WI38 (cell line): ENCODE measurements around the gene COX6A2.

Source experiments
- H3K4me3 ChIP-seq: 2 replicates; pipeline ENCODE4 v1.5.1; 2011; ENCODE audit warnings: low read depth, mild to moderate bottlenecking, control low read depth, low read length
- TF ChIP-seq, protein P1 (sequence below): IDR thresholded peaks from 2 replicates; pipeline ENCODE4 v1.5.1; 2012; ENCODE audit warnings: low read depth, mild to moderate bottlenecking, control low read depth, low read length

The COX6A2 gene

DNA sequence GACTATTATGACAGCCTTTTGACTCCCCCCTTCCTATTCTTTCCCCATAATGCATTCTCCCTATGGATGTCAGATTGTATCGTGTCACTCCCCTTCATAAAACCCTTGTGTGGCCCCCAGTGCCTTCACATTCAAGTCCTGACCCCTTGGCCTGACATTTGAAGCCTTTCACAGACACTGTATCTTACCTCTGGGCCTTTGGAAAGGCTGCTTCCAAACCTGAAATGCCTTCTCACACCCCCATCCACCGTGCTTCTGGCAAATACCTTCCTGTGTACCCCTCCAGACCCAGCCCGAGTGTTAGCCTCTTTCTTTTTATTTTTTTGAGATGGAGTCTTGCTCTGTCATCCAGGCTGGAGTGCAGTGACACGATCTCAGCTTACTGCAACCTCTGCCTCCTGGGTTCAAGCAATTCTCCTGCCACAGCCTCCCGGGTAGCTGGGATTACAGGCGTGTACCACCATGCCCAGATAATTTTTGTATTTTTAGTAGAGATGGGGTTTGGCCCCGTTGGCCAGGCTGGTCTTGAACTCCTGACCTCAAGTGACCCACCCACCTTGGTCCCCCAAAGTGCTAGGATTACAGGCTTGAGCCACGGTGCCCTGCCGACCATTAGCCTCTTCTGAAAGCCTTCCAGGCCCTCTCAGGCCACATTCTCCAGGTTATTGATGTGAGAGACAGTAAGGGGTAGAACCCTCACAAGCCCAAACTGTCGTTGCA, 33.2 kb upstream of the COX6A2 start:
- no peak overlapping the region for H3K4me3 ChIP-seq
- TF ChIP-seq, protein P1, sequence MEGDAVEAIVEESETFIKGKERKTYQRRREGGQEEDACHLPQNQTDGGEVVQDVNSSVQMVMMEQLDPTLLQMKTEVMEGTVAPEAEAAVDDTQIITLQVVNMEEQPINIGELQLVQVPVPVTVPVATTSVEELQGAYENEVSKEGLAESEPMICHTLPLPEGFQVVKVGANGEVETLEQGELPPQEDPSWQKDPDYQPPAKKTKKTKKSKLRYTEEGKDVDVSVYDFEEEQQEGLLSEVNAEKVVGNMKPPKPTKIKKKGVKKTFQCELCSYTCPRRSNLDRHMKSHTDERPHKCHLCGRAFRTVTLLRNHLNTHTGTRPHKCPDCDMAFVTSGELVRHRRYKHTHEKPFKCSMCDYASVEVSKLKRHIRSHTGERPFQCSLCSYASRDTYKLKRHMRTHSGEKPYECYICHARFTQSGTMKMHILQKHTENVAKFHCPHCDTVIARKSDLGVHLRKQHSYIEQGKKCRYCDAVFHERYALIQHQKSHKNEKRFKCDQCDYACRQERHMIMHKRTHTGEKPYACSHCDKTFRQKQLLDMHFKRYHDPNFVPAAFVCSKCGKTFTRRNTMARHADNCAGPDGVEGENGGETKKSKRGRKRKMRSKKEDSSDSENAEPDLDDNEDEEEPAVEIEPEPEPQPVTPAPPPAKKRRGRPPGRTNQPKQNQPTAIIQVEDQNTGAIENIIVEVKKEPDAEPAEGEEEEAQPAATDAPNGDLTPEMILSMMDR = no peak

DNA sequence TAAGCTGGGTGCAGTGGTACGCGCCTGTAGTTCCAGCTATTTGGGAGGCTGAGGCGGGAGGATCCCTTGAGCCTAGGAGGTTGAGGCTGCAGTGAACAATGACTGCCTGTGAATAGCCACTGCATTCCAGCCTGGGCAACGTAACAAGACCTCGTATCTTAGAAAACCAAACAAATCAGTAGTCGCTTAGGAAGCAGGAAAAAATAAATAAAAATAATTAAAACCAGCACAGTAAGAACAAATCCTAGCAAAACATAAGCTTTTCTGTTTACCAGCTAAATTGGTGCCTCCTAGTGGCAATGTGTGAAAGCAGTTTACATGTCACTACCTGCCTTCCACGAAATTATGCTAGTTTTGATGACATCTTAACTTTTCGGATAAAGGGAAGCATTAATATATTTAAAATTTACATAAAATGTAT, 32.4 kb upstream of the COX6A2 start:
- TF ChIP-seq, protein P1 = peak; percentile 40; the same call in 1 of the 2 replicates
- peak overlapping the region; percentile 63 for H3K4me3 ChIP-seq

DNA sequence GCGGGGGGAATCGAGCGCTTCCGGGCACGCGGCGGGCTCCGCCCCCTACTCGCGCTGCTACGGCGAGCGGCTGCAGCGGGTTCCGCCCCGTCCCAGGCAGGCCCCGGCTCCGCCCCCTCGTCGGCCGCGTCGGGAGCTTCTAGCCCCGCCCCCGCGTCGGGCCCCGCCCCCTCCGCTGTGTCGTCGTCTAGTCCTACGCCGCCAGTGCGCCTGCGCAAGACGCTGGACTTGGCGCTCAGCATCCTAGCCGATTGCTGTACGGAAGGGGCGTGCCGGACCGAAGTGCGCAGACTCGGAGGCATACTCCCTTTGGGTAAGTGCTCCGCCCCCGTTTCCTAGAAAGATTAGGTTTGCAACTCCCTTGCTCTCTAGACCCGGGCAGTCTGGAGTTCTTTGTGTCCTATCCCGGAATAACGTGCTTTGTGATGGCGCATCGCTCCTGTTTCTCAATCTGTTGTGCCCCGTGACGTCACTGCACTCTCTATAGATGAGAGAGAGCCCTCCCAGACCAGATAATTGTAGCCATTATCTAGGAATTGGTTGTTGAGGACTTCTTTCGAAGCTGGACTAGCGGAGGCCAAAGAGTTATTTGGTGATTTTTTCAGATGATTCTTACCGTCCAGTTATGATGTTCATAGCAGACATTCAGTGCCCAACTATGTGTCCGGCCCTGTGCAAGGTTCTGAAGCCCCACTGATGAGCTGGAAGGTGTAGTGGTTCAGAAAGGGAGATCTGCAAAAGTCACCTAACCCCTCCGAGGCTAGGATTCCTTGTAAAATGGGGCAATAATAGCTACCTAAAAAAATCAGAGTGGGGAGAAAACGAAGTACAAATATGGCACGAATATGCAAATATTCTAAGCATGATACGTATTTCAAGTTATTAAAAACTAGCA, 31.8 kb upstream of the COX6A2 start:
- peak overlapping the region; percentile 88 for H3K4me3 ChIP-seq

DNA sequence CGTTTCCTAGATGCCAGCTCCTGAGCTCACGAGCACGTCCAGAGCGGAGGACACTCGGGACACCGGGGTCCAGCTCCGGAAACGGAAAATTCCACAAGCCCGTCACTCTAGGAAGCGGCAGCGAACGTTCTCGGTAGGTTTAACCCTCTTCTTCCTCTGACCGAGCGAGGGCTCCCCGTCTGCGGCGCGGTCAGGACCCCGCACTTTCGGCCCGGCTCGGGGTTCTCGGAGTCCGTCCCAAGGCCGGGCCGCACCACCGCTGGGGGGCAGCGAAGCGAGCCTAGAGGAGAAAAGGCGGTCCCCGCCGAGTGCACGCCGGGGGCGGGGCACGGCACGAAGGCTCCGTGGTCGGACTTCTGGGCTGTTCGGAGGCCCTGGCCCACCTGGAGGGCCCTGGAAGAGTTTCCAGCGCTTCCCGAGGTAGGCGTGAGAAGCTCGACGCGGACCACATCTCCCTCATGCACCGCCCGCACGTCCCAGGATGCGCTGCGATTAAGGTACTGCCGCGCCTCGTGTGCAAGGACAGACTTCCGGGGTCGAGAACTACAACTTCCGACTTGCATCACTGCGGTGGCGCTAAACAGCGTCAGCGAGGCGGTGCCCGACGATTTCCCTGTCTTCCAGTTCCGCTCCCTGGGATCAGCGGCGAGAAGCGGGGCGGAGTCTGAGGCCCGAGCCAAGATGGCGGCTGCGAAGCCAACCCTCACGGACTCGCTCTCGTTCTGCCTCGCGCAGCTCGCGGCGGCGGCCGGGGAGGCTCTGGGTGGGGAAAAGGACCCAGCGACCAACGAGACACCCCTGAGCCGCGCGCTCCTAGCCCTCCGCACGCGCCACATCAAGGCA, 30.9 kb upstream of the COX6A2 start, which contains the start of gene ARMC5:
Gene ARMC5 (plus strand): TSS at position 658 of the 843 bp plus-strand sequence. CDS start 24 bp downstream, at position 682.
- TF ChIP-seq, protein P1 = peak; percentile 40
- H3K4me3 ChIP-seq = peak within 1 kb of the TSS; percentile 88

More for the DNA sequence above, 31.8 kb upstream of the COX6A2 start:
- TF ChIP-seq, protein P1 = no peak

DNA sequence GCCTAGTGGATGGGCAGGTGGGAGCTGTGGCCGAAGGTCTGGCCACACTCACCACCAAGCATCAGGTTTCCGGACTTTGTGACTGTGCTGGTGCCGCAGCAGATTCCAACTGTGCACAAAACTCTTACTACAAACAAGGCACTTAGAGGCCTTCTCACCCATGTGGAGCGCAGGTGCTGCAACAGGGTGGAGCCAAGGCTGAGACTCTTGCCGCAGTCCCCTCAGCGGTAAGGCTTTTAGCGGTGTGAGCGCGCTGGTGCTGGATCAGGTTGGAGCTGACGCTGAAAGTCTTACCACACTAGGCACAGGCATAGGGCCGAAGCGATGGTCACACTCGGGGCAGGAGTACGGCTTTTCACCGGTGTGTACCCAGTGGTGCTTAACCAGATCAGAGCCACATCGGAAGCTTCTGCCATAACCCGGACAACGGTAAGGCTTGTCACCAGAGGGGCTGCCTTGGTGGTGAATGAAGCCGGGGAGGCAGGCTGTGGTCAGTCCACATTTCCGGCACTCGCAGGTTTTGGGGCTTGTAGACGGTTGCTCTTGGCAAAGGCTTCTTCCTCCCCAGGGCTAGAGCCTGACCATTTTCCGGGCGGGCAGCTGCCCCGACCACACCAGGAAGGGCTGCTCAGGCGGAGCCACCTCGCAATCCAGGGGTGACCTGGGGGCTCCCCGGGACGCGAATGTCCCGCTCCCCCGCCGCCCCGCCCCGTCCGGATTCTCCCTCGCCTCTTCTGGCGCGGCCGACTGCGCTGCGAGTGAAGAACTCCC, 30.1 kb upstream of the COX6A2 start:
- TF ChIP-seq, protein P1 = no peak
- H3K4me3 ChIP-seq = peak overlapping the region; percentile 88

DNA sequence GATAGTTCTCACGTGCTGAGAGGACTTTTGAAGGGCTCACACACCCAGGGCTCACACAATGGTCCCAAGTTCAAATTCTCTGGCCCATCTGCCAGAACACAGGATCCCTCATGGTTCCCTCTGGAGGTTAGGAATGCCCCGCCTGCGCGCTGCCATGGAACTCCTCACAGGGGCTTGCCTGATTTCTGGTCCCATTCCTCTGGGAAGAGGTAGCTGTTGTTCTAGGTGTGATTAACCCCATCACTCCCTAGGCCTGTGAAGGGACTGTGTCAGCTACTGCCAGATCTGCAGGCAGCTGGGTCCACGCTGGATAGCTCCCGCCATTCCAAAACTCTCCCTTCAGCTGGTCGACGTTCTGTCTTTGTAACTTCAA, 28.8 kb upstream of the COX6A2 start:
- TF ChIP-seq, protein P1 = no peak
- H3K4me3 ChIP-seq = 0 out of 2 replicates have a peak overlapping the region, but pooled peaks have one; percentile 88
